Endothelial cell of umbilical vein (primary cell): ENCODE data around the gene PTPRK.

Source experiments
- CTCF ChIP-seq, 2 donors: IDR thresholded peaks; 1 replicate in 1 of 2; 2 replicates in 1 of 2; pipeline ENCODE4 v1.5.1; 2011; ENCODE audit warnings: low read length in 2 of 2, mild to moderate bottlenecking in 2 of 2, moderate library complexity in 2 of 2, control low read depth in 1 of 2, inconsistent platforms in 1 of 2, low read depth in 1 of 2; ENCODE audit not compliant: insufficient read depth in 1 of 2; ENCODE audit errors: extremely low read depth in 1 of 2
- EZH2 ChIP-seq: IDR thresholded peaks from 2 replicates; pipeline ENCODE4 v1.6.1; 2012; ENCODE audit warnings: borderline replicate concordance, low read depth, mild to moderate bottlenecking, moderate library complexity, low read length, inconsistent platforms; ENCODE audit not compliant: severe bottlenecking
- MYC ChIP-seq: IDR thresholded peaks from one replicate; pipeline ENCODE4 v1.6.1; 2011; ENCODE audit warnings: mild to moderate bottlenecking, low read depth, low read length
- POLR2A ChIP-seq: IDR thresholded peaks from 2 replicates; pipeline ENCODE4 v1.6.1; 2012; ENCODE audit warnings: low read depth, mild to moderate bottlenecking, control low read depth, low read length
- TF ChIP-seq, protein P1 (sequence below): IDR thresholded peaks from 2 replicates; pipeline ENCODE4 v1.6.1; 2011; ENCODE audit not compliant: insufficient read depth, insufficient read length

DNA sequence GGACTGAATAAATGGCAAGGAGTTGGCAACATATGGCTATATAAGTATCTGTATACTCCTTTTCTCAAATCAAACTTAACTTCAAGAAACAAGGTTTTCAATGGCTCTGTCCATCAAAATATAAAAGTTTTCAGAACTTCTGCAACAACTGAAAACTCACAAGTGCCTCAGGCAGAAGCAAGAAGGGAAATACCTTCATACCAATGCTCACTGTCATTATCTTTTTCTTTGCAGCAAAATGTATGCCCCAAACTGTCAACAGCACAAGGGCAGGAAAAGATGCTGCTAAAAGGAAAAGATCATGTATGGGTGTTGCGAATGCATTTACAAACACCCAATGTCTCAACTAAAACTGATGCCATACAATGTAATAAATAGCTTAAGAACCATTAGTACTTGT is 45.9 kb downstream of the PTPRK start:
- no peak for TF ChIP-seq CTCF (IDR thresholded peaks at IDR 0.05; ENCODE audit: extremely low read depth in 1 of 2, insufficient read depth in 1 of 2, low read depth in 1 of 2, low read length in 2 of 2)
- no peak for TF ChIP-seq POLR2A
- TF ChIP-seq, protein P1, sequence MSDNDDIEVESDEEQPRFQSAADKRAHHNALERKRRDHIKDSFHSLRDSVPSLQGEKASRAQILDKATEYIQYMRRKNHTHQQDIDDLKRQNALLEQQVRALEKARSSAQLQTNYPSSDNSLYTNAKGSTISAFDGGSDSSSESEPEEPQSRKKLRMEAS, result no peak
- no peak for TF ChIP-seq MYC
- no peak for TF ChIP-seq EZH2
